ENCODE measurements around the gene CCDC149. TPM values are rescaled to one million over a fixed set of nuclear protein-coding genes. Genes with fewer than 3 reads are reported as not detected.

Gene CCDC149
- total and polyA plus RNA-seq, 2 donors (not counting 1 experiment from before 2014, with no cell fraction given): not detected

DNA sequence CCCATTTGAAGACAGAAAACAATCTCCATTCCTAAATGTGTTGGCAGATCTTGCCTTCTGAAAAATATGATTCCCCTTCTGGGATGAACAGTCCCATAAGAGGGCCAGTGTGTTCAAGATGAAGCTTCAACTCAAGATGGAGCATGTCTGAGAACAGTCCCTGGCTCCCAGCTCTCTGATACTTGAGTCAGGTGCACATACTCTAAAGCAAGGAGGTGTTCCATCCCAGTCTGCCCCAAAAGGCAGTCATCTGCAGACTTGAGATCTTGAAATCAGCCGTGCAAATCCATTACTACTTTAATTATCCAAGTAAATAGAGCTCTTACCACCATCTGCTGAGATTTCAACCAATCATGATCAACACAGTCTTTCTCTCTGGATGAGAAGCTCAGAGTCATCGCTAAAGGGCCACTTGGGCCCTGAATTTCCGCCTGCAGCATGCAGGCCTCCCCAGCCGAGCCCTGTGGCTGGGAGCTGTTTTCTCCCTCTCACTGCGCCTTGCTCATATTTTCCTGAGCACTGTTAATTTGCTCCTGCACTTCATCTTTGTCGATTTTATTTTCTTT is 22.2 kb downstream of the CCDC149 start:
- CTCF ChIA-PET: no interaction called here
- H2AFZ ChIP-seq (ENCODE audit: insufficient read depth, low read depth, low read length, poor library complexity, severe bottlenecking): no peak overlapping the region

DNA sequence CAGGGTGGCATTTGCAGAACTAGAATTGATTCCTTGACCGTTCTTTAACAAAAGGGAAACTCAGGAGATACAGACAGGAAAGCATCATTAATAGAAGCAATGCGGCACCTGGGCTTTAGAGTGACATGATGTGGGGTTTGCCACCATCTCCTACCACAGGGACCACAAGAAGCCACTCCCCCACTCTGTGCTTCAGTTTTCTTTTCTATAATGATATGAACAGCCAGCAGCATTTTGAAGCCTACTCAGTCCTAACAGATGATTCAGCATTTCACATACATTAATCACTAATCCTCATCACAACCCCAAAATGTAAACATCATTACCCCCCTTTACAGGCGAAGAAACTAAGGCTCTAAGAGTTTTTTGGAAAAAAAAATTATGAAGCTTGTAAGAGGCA is 22.9 kb downstream of the CCDC149 start:
- Mint-ChIP-seq H3K4me1 (no peaks in the 10 kb centered on the region), H3K4me3 (no peak overlapping the region), H3K9me3 (ENCODE audit: insufficient read depth) (no peaks in the 10 kb centered on the region), H3K27me3 (no peaks in the 10 kb centered on the region), H3K27ac (no peak overlapping the region)
- no peaks in the 10 kb centered on the region for H3K36me3 ChIP-seq (replicated peaks in 1 of 2; ENCODE audit: control extremely low read depth in 1 of 2, control insufficient read depth in 1 of 2, extremely low read depth in 1 of 2, insufficient read depth in 2 of 2, low read length in 1 of 2)
- H3K4me2 ChIP-seq (replicated peaks; ENCODE audit: low read depth, low read length, poor library complexity, severe bottlenecking): no peak overlapping the region
- no peaks in the 10 kb centered on the region for H3K4me1 ChIP-seq (ENCODE audit: control insufficient read depth in 2 of 2, insufficient read depth in 2 of 2, low read length in 2 of 2)
- DNase-seq (no peak), ATAC-seq (ENCODE audit: low read depth) (no peak)
- CTCF ChIA-PET: no interaction called here
- H4K20me1 ChIP-seq (ENCODE audit: control insufficient read depth, insufficient read depth, low read length, poor library complexity, severe bottlenecking): no peaks in the 10 kb centered on the region
- 80% methylated on average over 1 of the region's 3 CpGs for WGBS (ENCODE audit: insufficient coverage)
- intact Hi-C loops (cut with micrococcal nuclease): no loop called here
- TF ChIP-seq EZH2 (IDR thresholded peaks at IDR 0.05; ENCODE audit: borderline replicate concordance, insufficient read depth, low read depth, low read length, poor library complexity, severe bottlenecking): no peak
- no peaks in the 10 kb centered on the region for H3K27me3 ChIP-seq (replicated peaks in 1 of 4; ENCODE audit: control extremely low read depth in 1 of 4, control insufficient read depth in 3 of 4, insufficient read depth in 4 of 4, low read length in 3 of 4)
- no peak overlapping the region for H3K27ac ChIP-seq (ENCODE audit: low read length in 2 of 2)
- H3K9ac ChIP-seq (ENCODE audit: low read length): no peak overlapping the region
- no peaks in the 10 kb centered on the region for H3K9me3 ChIP-seq (ENCODE audit: control extremely low read depth in 1 of 3, control insufficient read depth in 2 of 3, insufficient read depth in 1 of 3, low read length in 2 of 3)
- no peak overlapping the region for H2AFZ ChIP-seq (ENCODE audit: insufficient read depth, low read depth, low read length, poor library complexity, severe bottlenecking)
- H3K4me3 ChIP-seq (ENCODE audit: control extremely low read depth in 1 of 5, extremely low read depth in 1 of 5, insufficient read depth in 1 of 5, low read depth in 2 of 5, low read length in 4 of 5): no peak overlapping the region
- no peaks in the 10 kb centered on the region for H3K79me2 ChIP-seq (ENCODE audit: control insufficient read depth, insufficient read depth, low read length)
- POLR2A ChIA-PET: no interaction called here

More for the DNA sequence above, 22.2 kb downstream of the CCDC149 start:
- ATAC-seq (ENCODE audit: low read depth): no peak
- H3K27ac ChIP-seq (ENCODE audit: low read length in 2 of 2): no peak overlapping the region
- POLR2A ChIA-PET: no interaction called here
- no peaks in the 10 kb centered on the region for H3K27me3 Mint-ChIP-seq
- no peaks in the 10 kb centered on the region for H3K4me1 Mint-ChIP-seq
- no peak overlapping the region for H3K9ac ChIP-seq (ENCODE audit: low read length)
- no peaks in the 10 kb centered on the region for H3K9me3 ChIP-seq (ENCODE audit: control extremely low read depth in 1 of 3, control insufficient read depth in 2 of 3, insufficient read depth in 1 of 3, low read length in 2 of 3)
- H3K4me3 ChIP-seq (ENCODE audit: control extremely low read depth in 1 of 5, extremely low read depth in 1 of 5, insufficient read depth in 1 of 5, low read depth in 2 of 5, low read length in 4 of 5): no peak overlapping the region
- no peak overlapping the region for H3K4me3 Mint-ChIP-seq
- no peak for DNase-seq
- H3K27ac Mint-ChIP-seq: no peak overlapping the region
- no peaks in the 10 kb centered on the region for H3K36me3 ChIP-seq (replicated peaks in 1 of 2; ENCODE audit: control extremely low read depth in 1 of 2, control insufficient read depth in 1 of 2, extremely low read depth in 1 of 2, insufficient read depth in 2 of 2, low read length in 1 of 2)
- H3K4me2 ChIP-seq (replicated peaks; ENCODE audit: low read depth, low read length, poor library complexity, severe bottlenecking): no peak overlapping the region
- TF ChIP-seq EZH2 (IDR thresholded peaks at IDR 0.05; ENCODE audit: borderline replicate concordance, insufficient read depth, low read depth, low read length, poor library complexity, severe bottlenecking): no peak
- no peaks in the 10 kb centered on the region for H4K20me1 ChIP-seq (ENCODE audit: control insufficient read depth, insufficient read depth, low read length, poor library complexity, severe bottlenecking)
- H3K9me3 Mint-ChIP-seq (ENCODE audit: insufficient read depth): no peaks in the 10 kb centered on the region
- H3K79me2 ChIP-seq (ENCODE audit: control insufficient read depth, insufficient read depth, low read length): no peaks in the 10 kb centered on the region
- 95% methylated on average over 5 of the region's 6 CpGs for WGBS (ENCODE audit: insufficient coverage)
- intact Hi-C loops (cut with micrococcal nuclease): no loop called here
- no peaks in the 10 kb centered on the region for H3K4me1 ChIP-seq (ENCODE audit: control insufficient read depth in 2 of 2, insufficient read depth in 2 of 2, low read length in 2 of 2)
- H3K27me3 ChIP-seq (replicated peaks in 1 of 4; ENCODE audit: control extremely low read depth in 1 of 4, control insufficient read depth in 3 of 4, insufficient read depth in 4 of 4, low read length in 3 of 4): no peaks in the 10 kb centered on the region
